Right atrium auricular region (tissue), 2 donors: ENCODE results near the gene TVP23C. TPM values are rescaled to one million over a fixed set of nuclear protein-coding genes. Genes with fewer than 3 reads are reported as not detected.
A peak's percentile ranks its signal among the peaks of the same experiment; 100 is the strongest.
"Not testable (repeated sequence)": the region's sequence is repeated elsewhere in the genome, so short reads cannot be mapped to it uniquely, and the experiment has no call there.

Experiments
- DNase-seq: peaks from one replicate; pipeline ENCODE4 v3.0.0-alpha.2; 2019; ENCODE audit warnings: low spot score
- H3K27ac ChIP-seq, 2 donors: fragments of 200-600 bp; sonication (generic); 1 replicate in 1 of 2; 2 replicates in 1 of 2; pipeline ENCODE4 v1.5.1; 2016 to 2019
- H3K27me3 ChIP-seq, 2 donors: fragments of 200-600 bp; sonication (generic); one replicate each; pipeline versions ENCODE4 v1.5.1 to v1.6.0; 2017 to 2019
- H3K36me3 ChIP-seq: fragments of 200-600 bp; sonication (generic); one replicate; pipeline ENCODE4 v1.5.1; 2016
- H3K4me1 ChIP-seq, 2 donors: fragments of 200-600 bp; sonication (generic); one replicate each; pipeline versions ENCODE4 v1.5.1 to v1.6.0; 2017 to 2019
- H3K4me3 ChIP-seq, 2 donors: fragments of 200-600 bp; sonication (generic); 1 replicate in 1 of 2; 2 replicates in 1 of 2; pipeline ENCODE4 v1.5.1; 2017 to 2019; ENCODE audit warnings: mild to moderate bottlenecking in 1 of 2, moderate library complexity in 1 of 2
- H3K9me3 ChIP-seq, 2 donors: fragments of 200-600 bp; sonication (generic); one replicate each; pipeline ENCODE4 v1.5.1; 2019
- CTCF ChIP-seq, 2 donors: fragments of 200-600 bp; sonication (generic); IDR thresholded peaks; one replicate each; pipeline ENCODE4 v1.5.1; 2019; ENCODE audit warnings: antibody characterized with exemption in 2 of 2
- total RNA-seq, 2 donors: library from RNA; depleted of rRNA; stranded (reverse); fragments of >200 nt; gene quantifications; one replicate each; pipeline ENCODE4 v1.1.0, GENCODE V29; 2016

TVP23C gene
- total RNA-seq, 2 donors from 2014 or later = 3.3 to 5.3 TPM

DNA sequence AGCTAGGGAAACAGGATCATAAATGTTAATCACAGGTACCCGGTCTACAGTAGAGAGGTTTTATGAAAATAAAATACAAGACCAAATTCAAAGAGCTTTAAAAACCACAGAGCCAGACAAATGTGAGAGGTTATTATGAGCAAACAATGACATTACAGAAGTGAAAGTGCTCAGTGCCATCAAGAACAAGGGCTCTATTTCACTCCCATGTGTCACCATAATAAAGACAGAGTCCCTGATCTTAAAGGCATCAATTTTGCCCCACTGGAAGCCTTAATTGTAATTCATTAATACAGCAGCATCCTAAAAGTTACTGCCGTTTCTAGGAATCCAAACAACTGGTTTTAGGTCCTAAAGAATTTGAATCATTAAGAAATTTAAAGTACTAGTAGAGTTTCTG lies 52.1 kb downstream of the TVP23C start:
- no peak overlapping the region for H3K27ac ChIP-seq
- no peaks in the 10 kb centered on the region for H3K9me3 ChIP-seq
- peaks cover 5% of the 10 kb centered on the region for H3K36me3 ChIP-seq
- peaks cover 0 to 5% of the 10 kb centered on the region in 2 donors for H3K4me1 ChIP-seq
- H3K27me3 ChIP-seq = no peaks in the 10 kb centered on the region
- no peak overlapping the region for H3K4me3 ChIP-seq
- no peak for DNase-seq
- no peak for TF ChIP-seq CTCF (IDR thresholded peaks at IDR 0.05)

GRCh38 chr17:15510361-15510760 lies 52.9 kb downstream of the TVP23C start:
- no peaks in the 10 kb centered on the region for H3K9me3 ChIP-seq
- no peak for DNase-seq
- TF ChIP-seq CTCF (IDR thresholded peaks at IDR 0.05) = no peak
- no peak overlapping the region for H3K27ac ChIP-seq
- no peaks in the 10 kb centered on the region for H3K36me3 ChIP-seq
- no peaks in the 10 kb centered on the region for H3K27me3 ChIP-seq
- peaks cover 0 to 5% of the 10 kb centered on the region in 2 donors for H3K4me1 ChIP-seq
- no peak overlapping the region for H3K4me3 ChIP-seq

GRCh38 chr17:15509095-15509494 lies 54.2 kb downstream of the TVP23C start:
- Histone ChIP-seq H3K9me3 (no peaks in the 10 kb centered on the region), H3K27me3 (no peaks in the 10 kb centered on the region), H3K27ac (no peak overlapping the region), H3K4me1 (peaks cover 0 to 5% of the 10 kb centered on the region in 2 donors), H3K4me3 (no peak overlapping the region), H3K36me3 (no peaks in the 10 kb centered on the region)
- DNase-seq = peak; percentile 43
- no peak for TF ChIP-seq CTCF (IDR thresholded peaks at IDR 0.05)

DNA sequence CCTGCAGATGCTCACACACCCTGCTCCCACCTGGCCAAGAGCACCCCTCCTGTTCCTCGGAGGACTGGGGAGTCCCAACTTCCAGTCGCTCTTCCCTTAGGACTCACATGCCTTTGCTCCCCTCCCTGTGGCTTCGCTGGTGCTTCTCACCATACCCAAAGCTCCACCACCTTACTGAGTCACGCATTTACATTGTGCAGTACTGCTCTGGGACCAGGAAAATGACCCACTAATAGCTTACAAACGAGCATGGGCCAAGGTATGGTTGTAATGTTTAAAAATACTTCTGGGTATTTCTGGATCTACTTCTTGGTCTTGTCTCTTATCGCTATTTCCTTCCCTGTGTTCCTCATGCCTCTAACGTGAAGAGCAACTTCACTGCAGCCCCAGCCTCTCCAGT lies 54.8 kb downstream of the TVP23C start:
- no peaks in the 10 kb centered on the region for H3K27me3 ChIP-seq
- no peaks in the 10 kb centered on the region for H3K9me3 ChIP-seq
- no peaks in the 10 kb centered on the region for H3K4me1 ChIP-seq
- DNase-seq = peak; percentile 21
- no peak overlapping the region for H3K27ac ChIP-seq
- H3K36me3 ChIP-seq = no peaks in the 10 kb centered on the region
- H3K4me3 ChIP-seq = no peak overlapping the region
- no peak for TF ChIP-seq CTCF (IDR thresholded peaks at IDR 0.05)

GRCh38 chr17:15507896-15508295 lies 55.4 kb downstream of the TVP23C start:
- DNase-seq = peak; percentile 38
- Histone ChIP-seq H3K9me3 (no peaks in the 10 kb centered on the region), H3K4me3 (no peak overlapping the region), H3K27me3 (no peaks in the 10 kb centered on the region), H3K4me1 (peaks cover 0 to 4% of the 10 kb centered on the region in 2 donors), H3K36me3 (no peaks in the 10 kb centered on the region), H3K27ac (no peak overlapping the region)
- TF ChIP-seq CTCF (IDR thresholded peaks at IDR 0.05) = no peak

GRCh38 chr17:15507001-15507400 lies 56.3 kb downstream of the TVP23C start:
- peak; percentile 18 for DNase-seq
- Histone ChIP-seq H3K27ac (no peak overlapping the region), H3K36me3 (no peaks in the 10 kb centered on the region), H3K4me1 (peaks cover 0 to 13% of the 10 kb centered on the region in 2 donors), H3K27me3 (no peaks in the 10 kb centered on the region), H3K9me3 (no peaks in the 10 kb centered on the region), H3K4me3 (no peak overlapping the region)
- no peak for TF ChIP-seq CTCF (IDR thresholded peaks at IDR 0.05)

GRCh38 chr17:15505708-15506107 lies 57.6 kb downstream of the TVP23C start:
- not testable (repeated sequence) for H3K27me3 ChIP-seq, H3K27ac ChIP-seq, H3K4me3 ChIP-seq, H3K9me3 ChIP-seq, H3K36me3 ChIP-seq
- peaks cover 0 to 16% of the 10 kb centered on the region in 2 donors for H3K4me1 ChIP-seq
- peak; percentile 18 for DNase-seq
